ENCODE results near the gene BPIFB2. TPM values are rescaled to one million over a fixed set of nuclear protein-coding genes. Genes with fewer than 3 reads are reported as not detected.

The BPIFB2 gene
- polyA plus RNA-seq, 1 donor from 2014 or later: not detected

- Histone ChIP-seq H3K9me3 (ENCODE audit: low read length) (no peaks in the 10 kb centered on the region), H3K4me2 (ENCODE audit: low read length) (no peak overlapping the region), H3K9me2 (ENCODE audit: insufficient read depth, low read length) (no peaks in the 10 kb centered on the region), H3K27me3 (ENCODE audit: insufficient read depth, low read depth, low read length) (no peaks in the 10 kb centered on the region), H2AFZ (ENCODE audit: low read depth, low read length) (no peak overlapping the region), H3K36me3 (ENCODE audit: insufficient read depth, low read length) (no peaks in the 10 kb centered on the region), H3F3A (ENCODE audit: insufficient read depth, low read length, poor library complexity, severe bottlenecking) (no peaks in the 10 kb centered on the region), H3K27ac (ENCODE audit: low read length) (no peak overlapping the region), H3K79me2 (replicated peaks; ENCODE audit: insufficient read depth, low read length) (no peaks in the 10 kb centered on the region), H3K9ac (ENCODE audit: low read length) (no peak overlapping the region), H4K20me1 (ENCODE audit: insufficient read depth) (no peaks in the 10 kb centered on the region), H3K4me3 (ENCODE audit: low read length) (no peak overlapping the region)
- TF ChIP-seq, protein P1, sequence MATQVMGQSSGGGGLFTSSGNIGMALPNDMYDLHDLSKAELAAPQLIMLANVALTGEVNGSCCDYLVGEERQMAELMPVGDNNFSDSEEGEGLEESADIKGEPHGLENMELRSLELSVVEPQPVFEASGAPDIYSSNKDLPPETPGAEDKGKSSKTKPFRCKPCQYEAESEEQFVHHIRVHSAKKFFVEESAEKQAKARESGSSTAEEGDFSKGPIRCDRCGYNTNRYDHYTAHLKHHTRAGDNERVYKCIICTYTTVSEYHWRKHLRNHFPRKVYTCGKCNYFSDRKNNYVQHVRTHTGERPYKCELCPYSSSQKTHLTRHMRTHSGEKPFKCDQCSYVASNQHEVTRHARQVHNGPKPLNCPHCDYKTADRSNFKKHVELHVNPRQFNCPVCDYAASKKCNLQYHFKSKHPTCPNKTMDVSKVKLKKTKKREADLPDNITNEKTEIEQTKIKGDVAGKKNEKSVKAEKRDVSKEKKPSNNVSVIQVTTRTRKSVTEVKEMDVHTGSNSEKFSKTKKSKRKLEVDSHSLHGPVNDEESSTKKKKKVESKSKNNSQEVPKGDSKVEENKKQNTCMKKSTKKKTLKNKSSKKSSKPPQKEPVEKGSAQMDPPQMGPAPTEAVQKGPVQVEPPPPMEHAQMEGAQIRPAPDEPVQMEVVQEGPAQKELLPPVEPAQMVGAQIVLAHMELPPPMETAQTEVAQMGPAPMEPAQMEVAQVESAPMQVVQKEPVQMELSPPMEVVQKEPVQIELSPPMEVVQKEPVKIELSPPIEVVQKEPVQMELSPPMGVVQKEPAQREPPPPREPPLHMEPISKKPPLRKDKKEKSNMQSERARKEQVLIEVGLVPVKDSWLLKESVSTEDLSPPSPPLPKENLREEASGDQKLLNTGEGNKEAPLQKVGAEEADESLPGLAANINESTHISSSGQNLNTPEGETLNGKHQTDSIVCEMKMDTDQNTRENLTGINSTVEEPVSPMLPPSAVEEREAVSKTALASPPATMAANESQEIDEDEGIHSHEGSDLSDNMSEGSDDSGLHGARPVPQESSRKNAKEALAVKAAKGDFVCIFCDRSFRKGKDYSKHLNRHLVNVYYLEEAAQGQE (IDR thresholded peaks at IDR 0.05; ENCODE audit: borderline replicate concordance): no peak
- TF ChIP-seq SMC3 (conservative IDR thresholded peaks at IDR 0.05; ENCODE audit: poor library complexity) (no peak), POLR2AphosphoS5 (IDR thresholded peaks at IDR 0.05) (no peak), MXI1 (conservative IDR thresholded peaks at IDR 0.05; ENCODE audit: poor library complexity, severe bottlenecking) (no peak), RAD21 (conservative IDR thresholded peaks at IDR 0.05) (no peak), TAF1 (IDR thresholded peaks at IDR 0.05; ENCODE audit: low read depth) (no peak), EP300 (conservative IDR thresholded peaks at IDR 0.05; ENCODE audit: poor library complexity, severe bottlenecking) (no peak), EZH2 (IDR thresholded peaks at IDR 0.05; ENCODE audit: borderline replicate concordance, insufficient read depth, low read length, poor library complexity, severe bottlenecking) (no peak)
- TF ChIP-seq, protein P2, sequence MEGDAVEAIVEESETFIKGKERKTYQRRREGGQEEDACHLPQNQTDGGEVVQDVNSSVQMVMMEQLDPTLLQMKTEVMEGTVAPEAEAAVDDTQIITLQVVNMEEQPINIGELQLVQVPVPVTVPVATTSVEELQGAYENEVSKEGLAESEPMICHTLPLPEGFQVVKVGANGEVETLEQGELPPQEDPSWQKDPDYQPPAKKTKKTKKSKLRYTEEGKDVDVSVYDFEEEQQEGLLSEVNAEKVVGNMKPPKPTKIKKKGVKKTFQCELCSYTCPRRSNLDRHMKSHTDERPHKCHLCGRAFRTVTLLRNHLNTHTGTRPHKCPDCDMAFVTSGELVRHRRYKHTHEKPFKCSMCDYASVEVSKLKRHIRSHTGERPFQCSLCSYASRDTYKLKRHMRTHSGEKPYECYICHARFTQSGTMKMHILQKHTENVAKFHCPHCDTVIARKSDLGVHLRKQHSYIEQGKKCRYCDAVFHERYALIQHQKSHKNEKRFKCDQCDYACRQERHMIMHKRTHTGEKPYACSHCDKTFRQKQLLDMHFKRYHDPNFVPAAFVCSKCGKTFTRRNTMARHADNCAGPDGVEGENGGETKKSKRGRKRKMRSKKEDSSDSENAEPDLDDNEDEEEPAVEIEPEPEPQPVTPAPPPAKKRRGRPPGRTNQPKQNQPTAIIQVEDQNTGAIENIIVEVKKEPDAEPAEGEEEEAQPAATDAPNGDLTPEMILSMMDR (IDR thresholded peaks at IDR 0.05; ENCODE audit: poor library complexity, severe bottlenecking): no peak
Measured at GRCh38 chr20:33051333-33051732, 43.8 kb downstream of the BPIFB2 start.

DNA sequence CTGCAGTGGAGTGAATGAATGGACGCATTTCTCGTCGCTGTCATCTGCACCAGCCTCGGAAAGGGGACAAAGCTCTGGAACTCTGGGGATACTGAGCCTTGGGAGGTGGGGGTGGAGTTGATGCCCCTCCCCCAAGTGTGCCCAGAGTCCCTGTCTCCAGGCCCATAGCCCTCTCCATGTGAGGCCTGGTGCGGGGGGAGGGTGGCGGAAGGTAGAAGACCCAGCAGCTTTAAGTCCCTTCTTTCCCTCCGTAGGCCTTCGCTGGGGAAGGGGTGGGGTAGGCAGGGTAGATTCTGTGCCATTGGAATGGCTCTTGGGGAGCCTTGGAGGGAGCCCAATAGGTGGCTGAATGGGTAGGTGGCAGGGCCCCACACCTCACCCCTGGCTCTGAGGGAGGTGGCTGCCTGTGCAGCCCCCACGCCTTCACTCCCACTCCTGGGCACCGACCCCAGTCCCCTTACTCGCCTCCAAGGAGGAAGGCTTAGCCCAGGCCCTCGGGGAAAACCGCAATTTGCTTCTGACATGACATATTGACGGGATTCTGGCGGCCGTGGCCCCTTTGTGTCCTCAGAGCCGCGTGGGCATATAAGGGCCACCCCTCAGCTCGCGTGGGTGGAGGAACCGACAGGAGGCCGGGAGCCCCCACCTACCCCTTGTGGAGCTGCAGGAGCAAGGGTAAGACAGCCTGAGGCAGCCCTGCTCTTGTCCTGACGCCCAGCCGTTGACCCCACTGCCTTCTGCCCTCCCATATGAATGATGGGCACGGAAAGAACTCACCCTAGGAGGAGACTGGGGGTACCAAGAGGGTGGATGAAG, 46.0 kb downstream of the BPIFB2 start, which contains the start of gene BPIFB3:
BPIFB3 (plus strand) TSS at position 613 of the 816 bp plus-strand sequence. CDS start 1,533 bp downstream, outside the sequence.
- no peak within 1 kb of the TSS for H3K27ac ChIP-seq (ENCODE audit: low read length)
- no peak within 1 kb of the TSS for H2AFZ ChIP-seq (ENCODE audit: low read depth, low read length)
- H3K4me3 ChIP-seq (ENCODE audit: low read length): no peak within 1 kb of the TSS
- no peaks in the 10 kb centered on the region for H3K9me2 ChIP-seq (ENCODE audit: insufficient read depth, low read length)
- H3K9me3 ChIP-seq (ENCODE audit: low read length): no peaks in the 10 kb centered on the region
- no peaks in the 10 kb centered on the region for H3K36me3 ChIP-seq (ENCODE audit: insufficient read depth, low read length)
- no peak within 1 kb of the TSS for H3K9ac ChIP-seq (ENCODE audit: low read length)
- H3K79me2 ChIP-seq (replicated peaks; ENCODE audit: insufficient read depth, low read length): no peaks in the 10 kb centered on the region
- no peaks in the 10 kb centered on the region for H3F3A ChIP-seq (ENCODE audit: insufficient read depth, low read length, poor library complexity, severe bottlenecking)
- H3K27me3 ChIP-seq (ENCODE audit: insufficient read depth, low read depth, low read length): no peaks in the 10 kb centered on the region
- no peaks in the 10 kb centered on the region for H4K20me1 ChIP-seq (ENCODE audit: insufficient read depth)
- TF ChIP-seq, protein P1 (IDR thresholded peaks at IDR 0.05; ENCODE audit: borderline replicate concordance): no peak
- TF ChIP-seq, protein P2 (IDR thresholded peaks at IDR 0.05; ENCODE audit: poor library complexity, severe bottlenecking): no peak
- TF ChIP-seq RAD21 (conservative IDR thresholded peaks at IDR 0.05) (no peak), MXI1 (conservative IDR thresholded peaks at IDR 0.05; ENCODE audit: poor library complexity, severe bottlenecking) (no peak), TAF1 (IDR thresholded peaks at IDR 0.05; ENCODE audit: low read depth) (no peak), POLR2AphosphoS5 (IDR thresholded peaks at IDR 0.05) (no peak), SMC3 (conservative IDR thresholded peaks at IDR 0.05; ENCODE audit: poor library complexity) (no peak), EP300 (conservative IDR thresholded peaks at IDR 0.05; ENCODE audit: poor library complexity, severe bottlenecking) (no peak), EZH2 (IDR thresholded peaks at IDR 0.05; ENCODE audit: borderline replicate concordance, insufficient read depth, low read length, poor library complexity, severe bottlenecking) (no peak)
- H3K4me2 ChIP-seq (ENCODE audit: low read length): no peak within 1 kb of the TSS

Measured in neural cell (in vitro differentiated cells).